Activated naive CD8-positive, alpha-beta T cell treated with anti-CD3 and anti-CD28 coated beads, Interleukin-2, amount 50 U/mL, for 24 hours (primary cell): ENCODE data around the gene NMRAL1.
A peak's percentile ranks its signal among the peaks of the same experiment; 100 is the strongest.

Experiments used
- ATAC-seq: fragments of 150-1000 bp; cut with Tn5 transposase; one replicate; pipeline ENCODE4 v1.10.0; 2021
- DNase-seq: peaks from one replicate; pipeline ENCODE4 v3.0.0; 2021
- H3K27ac Mint-ChIP-seq: one replicate; pipeline ENCODE4 v1.8.0; 2021; ENCODE audit warnings: mild to moderate bottlenecking, mixed read lengths
- H3K27me3 Mint-ChIP-seq: one replicate; pipeline ENCODE4 v1.8.0; 2021; ENCODE audit warnings: mixed read lengths
- H3K36me3 Mint-ChIP-seq: one replicate; pipeline ENCODE4 v1.8.0; 2021; ENCODE audit warnings: low read depth, mixed read lengths
- H3K4me1 Mint-ChIP-seq: one replicate; pipeline ENCODE4 v1.8.0; 2021; ENCODE audit warnings: mixed read lengths
- H3K4me3 Mint-ChIP-seq: one replicate; pipeline ENCODE4 v1.8.0; 2021; ENCODE audit warnings: mild to moderate bottlenecking, moderate library complexity, mixed read lengths
- H3K9me3 Mint-ChIP-seq: one replicate; pipeline ENCODE4 v1.8.0; 2021; ENCODE audit warnings: mixed read lengths

Gene NMRAL1

GRCh38 chr16:4510747-4511426 is 36.5 kb upstream of the NMRAL1 start:
- Mint-ChIP-seq H3K9me3 (no peaks in the 10 kb centered on the region), H3K4me1 (peaks cover 44% of the 10 kb centered on the region), H3K27me3 (no peaks in the 10 kb centered on the region), H3K4me3 (no peak overlapping the region), H3K36me3 (peaks cover 28% of the 10 kb centered on the region), H3K27ac (no peak overlapping the region)
- ATAC-seq (no peak), DNase-seq (no peak)

- ATAC-seq (no peak), DNase-seq (no peak)
- no peaks in the 10 kb centered on the region for H3K27me3 Mint-ChIP-seq
- peak overlapping the region; percentile 59 for H3K27ac Mint-ChIP-seq
- H3K36me3 Mint-ChIP-seq: peaks cover 27% of the 10 kb centered on the region
- no peak overlapping the region for H3K4me3 Mint-ChIP-seq
- peaks cover 44% of the 10 kb centered on the region for H3K4me1 Mint-ChIP-seq
- H3K9me3 Mint-ChIP-seq: no peaks in the 10 kb centered on the region
Measured at GRCh38 chr16:4510131-4510530, 35.7 kb upstream of the NMRAL1 start.

GRCh38 chr16:4509420-4509819 is 35.0 kb upstream of the NMRAL1 start:
- no peak overlapping the region for H3K4me3 Mint-ChIP-seq
- H3K9me3 Mint-ChIP-seq: no peaks in the 10 kb centered on the region
- no peaks in the 10 kb centered on the region for H3K27me3 Mint-ChIP-seq
- peaks cover 43% of the 10 kb centered on the region for H3K4me1 Mint-ChIP-seq
- no peak overlapping the region for H3K27ac Mint-ChIP-seq
- no peak for ATAC-seq
- DNase-seq: no peak
- H3K36me3 Mint-ChIP-seq: peaks cover 27% of the 10 kb centered on the region

GRCh38 chr16:4508806-4509205 is 34.4 kb upstream of the NMRAL1 start:
- Mint-ChIP-seq H3K27me3 (no peaks in the 10 kb centered on the region), H3K36me3 (peaks cover 27% of the 10 kb centered on the region), H3K4me3 (no peak overlapping the region), H3K4me1 (peaks cover 40% of the 10 kb centered on the region), H3K27ac (no peak overlapping the region), H3K9me3 (no peaks in the 10 kb centered on the region)
- no peak for DNase-seq
- no peak for ATAC-seq

GRCh38 chr16:4507588-4508345 is 33.3 kb upstream of the NMRAL1 start:
- DNase-seq (no peak), ATAC-seq (no peak)
- Mint-ChIP-seq H3K27me3 (no peaks in the 10 kb centered on the region), H3K9me3 (no peaks in the 10 kb centered on the region), H3K27ac (peak overlapping the region; percentile 52), H3K36me3 (peaks cover 28% of the 10 kb centered on the region), H3K4me3 (no peak overlapping the region), H3K4me1 (peaks cover 42% of the 10 kb centered on the region)

GRCh38 chr16:4506450-4506849 is 32.0 kb upstream of the NMRAL1 start:
- H3K27ac Mint-ChIP-seq: peak overlapping the region; percentile 80
- peaks cover 46% of the 10 kb centered on the region for H3K4me1 Mint-ChIP-seq
- no peak overlapping the region for H3K4me3 Mint-ChIP-seq
- H3K27me3 Mint-ChIP-seq: no peaks in the 10 kb centered on the region
- ATAC-seq (peak; percentile 81), DNase-seq (peak; percentile 57)
- H3K9me3 Mint-ChIP-seq: no peaks in the 10 kb centered on the region
- H3K36me3 Mint-ChIP-seq: peaks cover 21% of the 10 kb centered on the region

- Mint-ChIP-seq H3K9me3 (no peaks in the 10 kb centered on the region), H3K4me1 (peaks cover 50% of the 10 kb centered on the region), H3K36me3 (peaks cover 13% of the 10 kb centered on the region), H3K27me3 (no peaks in the 10 kb centered on the region), H3K4me3 (peak overlapping the region; percentile 46), H3K27ac (peak overlapping the region; percentile 80)
- ATAC-seq (peak; percentile 87), DNase-seq (peak; percentile 65)
Measured at GRCh38 chr16:4505356-4506147, 31.1 kb upstream of the NMRAL1 start.

GRCh38 chr16:4501071-4501478 is 26.6 kb upstream of the NMRAL1 start:
- ATAC-seq: no peak

GRCh38 chr16:4500272-4500671 is 25.8 kb upstream of the NMRAL1 start:
- Mint-ChIP-seq H3K9me3 (no peaks in the 10 kb centered on the region), H3K4me1 (peaks cover 86% of the 10 kb centered on the region), H3K27me3 (no peaks in the 10 kb centered on the region), H3K27ac (no peak overlapping the region), H3K36me3 (peaks cover 11% of the 10 kb centered on the region), H3K4me3 (no peak overlapping the region)
- no peak for DNase-seq
- ATAC-seq: peak; percentile 82

More at GRCh38 chr16:4501071-4501478, 26.6 kb upstream of the NMRAL1 start:
- H3K36me3 Mint-ChIP-seq: peaks cover 6% of the 10 kb centered on the region
- no peak overlapping the region for H3K27ac Mint-ChIP-seq
- H3K4me1 Mint-ChIP-seq: peaks cover 87% of the 10 kb centered on the region
- H3K27me3 Mint-ChIP-seq: no peaks in the 10 kb centered on the region
- H3K9me3 Mint-ChIP-seq: no peaks in the 10 kb centered on the region
- DNase-seq: no peak
- no peak overlapping the region for H3K4me3 Mint-ChIP-seq

- no peak overlapping the region for H3K4me3 Mint-ChIP-seq
- peak overlapping the region; percentile 12 for H3K27ac Mint-ChIP-seq
- H3K4me1 Mint-ChIP-seq: peaks cover 87% of the 10 kb centered on the region
- peaks cover 11% of the 10 kb centered on the region for H3K36me3 Mint-ChIP-seq
- DNase-seq (no peak), ATAC-seq (no peak)
- no peaks in the 10 kb centered on the region for H3K9me3 Mint-ChIP-seq
- H3K27me3 Mint-ChIP-seq: no peaks in the 10 kb centered on the region
Measured at GRCh38 chr16:4499196-4499555, 24.8 kb upstream of the NMRAL1 start.

GRCh38 chr16:4498546-4499195 is 24.2 kb upstream of the NMRAL1 start:
- Mint-ChIP-seq H3K9me3 (no peaks in the 10 kb centered on the region), H3K27ac (peak overlapping the region; percentile 12), H3K4me3 (no peak overlapping the region), H3K27me3 (no peaks in the 10 kb centered on the region), H3K4me1 (peaks cover 84% of the 10 kb centered on the region), H3K36me3 (peaks cover 11% of the 10 kb centered on the region)
- DNase-seq: no peak
- ATAC-seq: no peak

GRCh38 chr16:4496305-4496704 is 21.9 kb upstream of the NMRAL1 start:
- no peak for DNase-seq
- peaks cover 75% of the 10 kb centered on the region for H3K4me1 Mint-ChIP-seq

GRCh38 chr16:4495766-4496165 is 21.3 kb upstream of the NMRAL1 start:
- peaks cover 9% of the 10 kb centered on the region for H3K36me3 Mint-ChIP-seq
- no peaks in the 10 kb centered on the region for H3K27me3 Mint-ChIP-seq
- H3K27ac Mint-ChIP-seq: no peak overlapping the region
- no peak for ATAC-seq
- peaks cover 74% of the 10 kb centered on the region for H3K4me1 Mint-ChIP-seq
- no peak overlapping the region for H3K4me3 Mint-ChIP-seq
- no peak for DNase-seq
- no peaks in the 10 kb centered on the region for H3K9me3 Mint-ChIP-seq

More at GRCh38 chr16:4496305-4496704, 21.9 kb upstream of the NMRAL1 start:
- no peak overlapping the region for H3K27ac Mint-ChIP-seq
- no peak overlapping the region for H3K4me3 Mint-ChIP-seq
- H3K27me3 Mint-ChIP-seq: no peaks in the 10 kb centered on the region
- H3K9me3 Mint-ChIP-seq: no peaks in the 10 kb centered on the region
- H3K36me3 Mint-ChIP-seq: peaks cover 9% of the 10 kb centered on the region
- peak; percentile 47 for ATAC-seq

- Mint-ChIP-seq H3K9me3 (no peaks in the 10 kb centered on the region), H3K36me3 (peaks cover 9% of the 10 kb centered on the region), H3K27me3 (no peaks in the 10 kb centered on the region), H3K4me3 (no peak overlapping the region), H3K4me1 (peaks cover 74% of the 10 kb centered on the region), H3K27ac (peak overlapping the region; percentile 35)
- no peak for DNase-seq
- no peak for ATAC-seq
Measured at GRCh38 chr16:4494746-4495490, 20.5 kb upstream of the NMRAL1 start.
